MM.1S (cell line): ENCODE results near the gene NFE2.

ENCODE experiments used
- EZH2 ChIP-seq: fragments of 300-600 bp; sonication (generic); optimal IDR thresholded peaks from 2 replicates; pipeline ENCODE3; 2017; ENCODE audit warnings: low read depth, mild to moderate bottlenecking, antibody characterized with exemption, low read length, mixed read lengths
- TF ChIP-seq, protein P1 (sequence below): fragments of 300-600 bp; sonication (generic); IDR thresholded peaks from 2 replicates; pipeline ENCODE4 v1.5.1; 2016; ENCODE audit warnings: antibody characterized with exemption, low read length, mixed read lengths

DNA sequence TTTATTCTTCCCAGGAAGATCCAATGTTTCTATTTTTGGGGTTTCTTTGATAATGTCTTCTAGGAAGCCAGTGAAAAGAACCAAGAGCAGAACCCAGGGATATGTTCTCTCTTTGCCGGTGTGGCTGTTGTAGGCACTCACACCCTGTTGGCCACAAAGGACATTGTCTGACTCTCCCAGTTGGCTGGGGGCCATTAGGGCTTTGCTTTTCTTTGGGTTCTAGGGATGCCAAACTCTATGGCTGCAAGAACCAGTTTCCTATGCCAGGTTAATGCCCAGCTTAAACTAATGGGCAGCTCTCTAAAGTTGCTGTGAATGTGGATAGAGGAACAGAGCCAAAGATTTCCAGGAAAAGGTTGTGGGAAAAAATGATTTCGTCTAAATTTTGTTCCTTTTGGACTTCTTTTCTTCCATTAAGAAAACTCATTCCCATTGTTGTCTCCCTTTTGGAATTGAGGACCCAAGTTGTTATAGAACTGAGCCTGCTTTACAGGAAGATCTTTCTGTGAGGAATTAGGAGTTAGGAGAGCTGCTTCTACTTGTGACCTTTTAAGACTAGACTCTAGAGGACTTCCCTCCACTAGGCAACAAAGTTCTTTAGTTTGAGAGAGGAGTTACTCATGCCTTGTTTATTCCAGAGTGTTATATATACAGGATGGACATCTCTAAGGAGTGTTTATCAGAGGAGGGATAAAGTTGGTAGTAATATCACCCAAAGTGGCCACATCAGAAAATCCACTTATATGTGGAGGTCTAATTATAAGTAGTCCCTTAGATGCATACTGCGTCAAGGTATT lies 37.2 kb upstream of the NFE2 start:
- TF ChIP-seq, protein P1, sequence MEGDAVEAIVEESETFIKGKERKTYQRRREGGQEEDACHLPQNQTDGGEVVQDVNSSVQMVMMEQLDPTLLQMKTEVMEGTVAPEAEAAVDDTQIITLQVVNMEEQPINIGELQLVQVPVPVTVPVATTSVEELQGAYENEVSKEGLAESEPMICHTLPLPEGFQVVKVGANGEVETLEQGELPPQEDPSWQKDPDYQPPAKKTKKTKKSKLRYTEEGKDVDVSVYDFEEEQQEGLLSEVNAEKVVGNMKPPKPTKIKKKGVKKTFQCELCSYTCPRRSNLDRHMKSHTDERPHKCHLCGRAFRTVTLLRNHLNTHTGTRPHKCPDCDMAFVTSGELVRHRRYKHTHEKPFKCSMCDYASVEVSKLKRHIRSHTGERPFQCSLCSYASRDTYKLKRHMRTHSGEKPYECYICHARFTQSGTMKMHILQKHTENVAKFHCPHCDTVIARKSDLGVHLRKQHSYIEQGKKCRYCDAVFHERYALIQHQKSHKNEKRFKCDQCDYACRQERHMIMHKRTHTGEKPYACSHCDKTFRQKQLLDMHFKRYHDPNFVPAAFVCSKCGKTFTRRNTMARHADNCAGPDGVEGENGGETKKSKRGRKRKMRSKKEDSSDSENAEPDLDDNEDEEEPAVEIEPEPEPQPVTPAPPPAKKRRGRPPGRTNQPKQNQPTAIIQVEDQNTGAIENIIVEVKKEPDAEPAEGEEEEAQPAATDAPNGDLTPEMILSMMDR = no peak
- no peak for TF ChIP-seq EZH2
